CD4-positive, alpha-beta T cell treated with Interleukin-6 at 100 ng/mL for 8 hours (primary cell): ENCODE results near the gene WDR7.

Experiments used
- DNase-seq: peaks from one replicate; pipeline ENCODE4 v3.0.0-alpha.2; 2020; ENCODE audit warnings: mixed read lengths, low spot score

Gene WDR7

GRCh38 chr18:56722518-56722917 is 71.4 kb downstream of the WDR7 start:
- DNase-seq: no peak

- DNase-seq: no peak
These were observed 71.9 kb downstream of the WDR7 start for GRCh38 chr18:56723068-56723467.

GRCh38 chr18:56723706-56724105 is 72.5 kb downstream of the WDR7 start:
- no peak for DNase-seq

GRCh38 chr18:56726906-56727305 is 75.7 kb downstream of the WDR7 start:
- no peak for DNase-seq

- DNase-seq: no peak
These were observed 76.2 kb downstream of the WDR7 start for GRCh38 chr18:56727399-56727798.

- DNase-seq: no peak
These were observed 77.6 kb downstream of the WDR7 start for GRCh38 chr18:56728741-56729140.

GRCh38 chr18:56738184-56738583 is 87.0 kb downstream of the WDR7 start:
- no peak for DNase-seq

GRCh38 chr18:56739731-56740130 is 88.6 kb downstream of the WDR7 start:
- no peak for DNase-seq

- DNase-seq: no peak
These were observed 89.5 kb downstream of the WDR7 start for GRCh38 chr18:56740645-56741044.

- DNase-seq: no peak
These were observed 90.5 kb downstream of the WDR7 start for GRCh38 chr18:56741685-56742084.

- DNase-seq: no peak
These were observed 92.0 kb downstream of the WDR7 start for GRCh38 chr18:56743115-56743514.

- no peak for DNase-seq
These were observed 96.0 kb downstream of the WDR7 start for GRCh38 chr18:56747032-56747658.

- DNase-seq: no peak
These were observed 96.7 kb downstream of the WDR7 start for GRCh38 chr18:56747857-56748256.

- DNase-seq: no peak
These were observed 97.6 kb downstream of the WDR7 start for GRCh38 chr18:56748698-56749268.

GRCh38 chr18:56756966-56757365 is 105.8 kb downstream of the WDR7 start:
- no peak for DNase-seq

- DNase-seq: no peak
These were observed 118.9 kb downstream of the WDR7 start for GRCh38 chr18:56770097-56770496.

GRCh38 chr18:56770873-56771272 is 119.7 kb downstream of the WDR7 start:
- no peak for DNase-seq

GRCh38 chr18:56775701-56776100 is 124.5 kb downstream of the WDR7 start:
- no peak for DNase-seq

GRCh38 chr18:56787390-56787789 is 136.2 kb downstream of the WDR7 start:
- no peak for DNase-seq

- no peak for DNase-seq
These were observed 138.1 kb downstream of the WDR7 start for GRCh38 chr18:56789004-56789888.

- no peak for DNase-seq
These were observed 138.7 kb downstream of the WDR7 start for GRCh38 chr18:56789889-56790180.

GRCh38 chr18:56795381-56795780 is 144.2 kb downstream of the WDR7 start:
- DNase-seq: no peak

- DNase-seq: no peak
These were observed 148.6 kb downstream of the WDR7 start for GRCh38 chr18:56799756-56800155.
